Peyer's patch (tissue), 4 donors: Measurements from ENCODE around the gene LYSMD4. TPM values are rescaled to one million over a fixed set of nuclear protein-coding genes. Genes with fewer than 3 reads are reported as not detected.
A peak's percentile ranks its signal among the peaks of the same experiment; 100 is the strongest.

ENCODE experiments used
- DNase-seq, 3 donors: peaks; one replicate each; pipeline ENCODE4 v3.0.0-alpha.2; 2017 to 2019
- H3K27ac ChIP-seq, 4 donors: fragments of 200-600 bp; sonication (generic); one replicate each; pipeline ENCODE4 v1.5.1; 2016 to 2019
- H3K27me3 ChIP-seq, 2 donors: fragments of 200-600 bp; sonication (generic); one replicate each; pipeline ENCODE4 v1.5.1; 2019
- H3K36me3 ChIP-seq, 3 donors: fragments of 200-600 bp; sonication (generic); one replicate each; pipeline ENCODE4 v1.5.1; 2016 to 2019
- H3K4me1 ChIP-seq, 4 donors: fragments of 200-600 bp; sonication (generic); one replicate each; pipeline ENCODE4 v1.5.1; 2016 to 2019
- H3K4me3 ChIP-seq, 4 donors: fragments of 200-600 bp; sonication (generic); 1 replicate in 3 of 4; 2 replicates in 1 of 4; pipeline ENCODE4 v1.5.1; 2016 to 2019; ENCODE audit warnings: mild to moderate bottlenecking in 1 of 4
- H3K9me3 ChIP-seq, 4 donors: fragments of 200-600 bp; sonication (generic); one replicate each; pipeline ENCODE4 v1.5.1; 2016 to 2019; ENCODE audit warnings: mild to moderate bottlenecking in 1 of 4
- CTCF ChIP-seq, 6 experiments: fragments of 450-650 bp in 4 of 6; fragments of 200-600 bp in 2 of 6; sonication (generic) in 1 of 6; IDR thresholded peaks; one replicate each; pipeline ENCODE4 v1.5.1; 2017 to 2019; ENCODE audit warnings: antibody characterized with exemption in 6 of 6, mild to moderate bottlenecking in 3 of 6, moderate library complexity in 1 of 6
- POLR2A ChIP-seq, 2 donors: fragments of 450-650 bp; IDR thresholded peaks; one replicate each; pipeline ENCODE4 v1.5.1; 2017; ENCODE audit warnings: antibody characterized with exemption in 2 of 2, mild to moderate bottlenecking in 2 of 2, moderate library complexity in 2 of 2
- total RNA-seq, 4 donors: library from RNA; depleted of rRNA; stranded (reverse); fragments of >200 nt; gene quantifications; one replicate each; pipeline ENCODE4 v1.1.0, GENCODE V29; 2016

LYSMD4 gene
- total RNA-seq, 4 donors from 2014 or later = 8.3 to 39.9 (median 18.6) TPM

- Histone ChIP-seq H3K4me1 (peaks cover 0 to 7% (median 2%) of the 10 kb centered on the region in 4 donors), H3K27ac (peak overlapping the region; percentile 13 to 78 (median 42)), H3K36me3 (no peaks in the 10 kb centered on the region), H3K9me3 (no peaks in the 10 kb centered on the region), H3K27me3 (no peaks in the 10 kb centered on the region), H3K4me3 (no peak overlapping the region)
- no peak for DNase-seq
- TF ChIP-seq CTCF (IDR thresholded peaks at IDR 0.05) (no peak), POLR2A (IDR thresholded peaks at IDR 0.05) (no peak)
These were observed 30.2 kb downstream of the LYSMD4 start for GRCh38 chr15:99702895-99703602.

- Histone ChIP-seq H3K36me3 (peaks cover 0 to 47% (median 0%) of the 10 kb centered on the region in 3 donors), H3K27me3 (no peaks in the 10 kb centered on the region), H3K9me3 (no peaks in the 10 kb centered on the region), H3K4me3 (no peak overlapping the region), H3K27ac (no peak overlapping the region), H3K4me1 (no peaks in the 10 kb centered on the region)
- TF ChIP-seq POLR2A (IDR thresholded peaks at IDR 0.05) (no peak), CTCF (IDR thresholded peaks at IDR 0.05) (no peak)
- DNase-seq = no peak
These were observed 37.1 kb downstream of the LYSMD4 start for GRCh38 chr15:99696096-99696495.

GRCh38 chr15:99692825-99693224 lies 40.4 kb downstream of the LYSMD4 start:
- Histone ChIP-seq H3K36me3 (peaks cover 0 to 67% (median 0%) of the 10 kb centered on the region in 3 donors), H3K9me3 (no peaks in the 10 kb centered on the region), H3K27ac (no peak overlapping the region), H3K4me1 (no peaks in the 10 kb centered on the region), H3K27me3 (no peaks in the 10 kb centered on the region), H3K4me3 (no peak overlapping the region)
- no peak for TF ChIP-seq CTCF (IDR thresholded peaks at IDR 0.05)
- TF ChIP-seq POLR2A (IDR thresholded peaks at IDR 0.05) = no peak
- no peak for DNase-seq

- Histone ChIP-seq H3K27ac (no peak overlapping the region), H3K4me1 (no peaks in the 10 kb centered on the region), H3K9me3 (no peaks in the 10 kb centered on the region), H3K27me3 (no peaks in the 10 kb centered on the region), H3K4me3 (no peak overlapping the region), H3K36me3 (peaks cover 0 to 31% (median 0%) of the 10 kb centered on the region in 3 donors)
- DNase-seq = no peak
- TF ChIP-seq POLR2A (IDR thresholded peaks at IDR 0.05) (no peak), CTCF (IDR thresholded peaks at IDR 0.05) (no peak)
These were observed 46.9 kb downstream of the LYSMD4 start for GRCh38 chr15:99686290-99686689.

GRCh38 chr15:99683000-99683670 lies 50.1 kb downstream of the LYSMD4 start:
- Histone ChIP-seq H3K27me3 (no peaks in the 10 kb centered on the region), H3K4me3 (no peak overlapping the region), H3K4me1 (no peaks in the 10 kb centered on the region), H3K9me3 (no peaks in the 10 kb centered on the region), H3K27ac (peak overlapping the region in 1 of 4 donors; percentile 17), H3K36me3 (peaks cover 0 to 20% (median 0%) of the 10 kb centered on the region in 3 donors)
- no peak for DNase-seq
- TF ChIP-seq POLR2A (IDR thresholded peaks at IDR 0.05) = no peak
- TF ChIP-seq CTCF (IDR thresholded peaks at IDR 0.05) = no peak
